Activated naive CD4-positive, alpha-beta T cell treated with anti-CD3 and anti-CD28 coated beads, Interleukin-2, amount 10 ng/mL, durations not matched to agents 7 days and 5 days (primary cell): ENCODE data around the gene DRD3.

Source experiments
- CTCF ChIA-PET: fragments of 350-600 bp; sonication (Branson Sonifier 250); formaldehyde crosslinking; loops from one replicate; lab custom pipeline; 2021; ENCODE audit warnings: antibody characterized with exemption; lab: Charles Lee
- DNase-seq: peaks from one replicate; pipeline ENCODE4 v3.0.0-alpha.2; 2020
- H3K27ac Mint-ChIP-seq: one replicate; pipeline ENCODE4 v1.8.0; 2021; ENCODE audit warnings: mild to moderate bottlenecking, moderate library complexity, mixed read lengths
- H3K27me3 Mint-ChIP-seq: one replicate; pipeline ENCODE4 v1.8.0; 2021; ENCODE audit warnings: mild to moderate bottlenecking, mixed read lengths
- H3K36me3 Mint-ChIP-seq: one replicate; pipeline ENCODE4 v1.8.0; 2021; ENCODE audit warnings: mixed read lengths
- H3K4me1 Mint-ChIP-seq: one replicate; pipeline ENCODE4 v1.8.0; 2021; ENCODE audit warnings: mixed read lengths
- H3K4me3 Mint-ChIP-seq: one replicate; pipeline ENCODE4 v1.8.0; 2021; ENCODE audit warnings: mild to moderate bottlenecking, moderate library complexity, mixed read lengths
- H3K9me3 Mint-ChIP-seq: one replicate; pipeline ENCODE4 v1.8.0; 2021; ENCODE audit warnings: mixed read lengths

The DRD3 gene

GRCh38 chr3:114168150-114168549 lies 10.7 kb downstream of the DRD3 start:
- H3K4me3 Mint-ChIP-seq = no peak overlapping the region
- H3K4me1 Mint-ChIP-seq = no peaks in the 10 kb centered on the region
- CTCF ChIA-PET = interaction anchor here (1.3 to 2.2 kb wide), 2 partner anchors 10 to 13 kb away, joined by 4 to 8 read pairs; no protein-coding TSS in a partner anchor
- no peak for DNase-seq
- no peak overlapping the region for H3K27ac Mint-ChIP-seq
- no peaks in the 10 kb centered on the region for H3K9me3 Mint-ChIP-seq
- no peaks in the 10 kb centered on the region for H3K27me3 Mint-ChIP-seq
- no peaks in the 10 kb centered on the region for H3K36me3 Mint-ChIP-seq

GRCh38 chr3:114157321-114157720 lies 21.5 kb downstream of the DRD3 start:
- Mint-ChIP-seq H3K4me3 (no peak overlapping the region), H3K9me3 (no peaks in the 10 kb centered on the region), H3K36me3 (no peaks in the 10 kb centered on the region), H3K27me3 (peaks cover 18% of the 10 kb centered on the region), H3K27ac (no peak overlapping the region), H3K4me1 (peaks cover 2% of the 10 kb centered on the region)
- CTCF ChIA-PET = interaction anchor here (1.9 kb wide), 1 partner anchor 10 kb away, joined by 8 read pairs; no protein-coding TSS in a partner anchor
- no peak for DNase-seq

DNA sequence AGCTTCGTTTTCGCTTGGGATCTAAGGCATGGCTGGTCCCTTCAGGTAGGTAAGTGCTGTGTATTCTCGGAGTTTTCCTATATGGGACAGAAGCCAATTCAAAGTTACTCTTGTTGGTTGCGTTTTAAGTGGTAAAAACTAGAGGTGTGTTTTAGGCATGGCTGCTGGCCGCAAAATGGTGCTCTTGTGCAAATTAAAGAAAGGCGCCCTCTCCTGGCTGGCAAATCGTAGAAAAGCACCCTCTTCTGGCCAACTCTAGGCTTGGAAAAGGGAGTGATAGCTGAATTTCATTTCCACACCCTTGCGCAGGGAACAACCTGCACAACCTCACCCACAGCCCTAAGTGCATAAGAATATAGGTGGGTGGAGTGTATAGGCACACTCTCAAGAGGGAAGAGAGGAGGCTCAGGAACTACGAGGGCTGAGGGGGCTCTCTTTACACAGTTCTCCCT lies 23.5 kb downstream of the DRD3 start:
- Mint-ChIP-seq H3K4me1 (peaks cover 5% of the 10 kb centered on the region), H3K4me3 (no peak overlapping the region), H3K27ac (no peak overlapping the region), H3K27me3 (peaks cover 18% of the 10 kb centered on the region), H3K36me3 (no peaks in the 10 kb centered on the region), H3K9me3 (no peaks in the 10 kb centered on the region)
- peak; percentile 36 for DNase-seq
- CTCF ChIA-PET = interaction anchor here (0.7 to 4.1 kb wide), 15 partner anchors 13 to 310 kb away, joined by 3 to 38 read pairs (median 3); no protein-coding TSS in a partner anchor

DNA sequence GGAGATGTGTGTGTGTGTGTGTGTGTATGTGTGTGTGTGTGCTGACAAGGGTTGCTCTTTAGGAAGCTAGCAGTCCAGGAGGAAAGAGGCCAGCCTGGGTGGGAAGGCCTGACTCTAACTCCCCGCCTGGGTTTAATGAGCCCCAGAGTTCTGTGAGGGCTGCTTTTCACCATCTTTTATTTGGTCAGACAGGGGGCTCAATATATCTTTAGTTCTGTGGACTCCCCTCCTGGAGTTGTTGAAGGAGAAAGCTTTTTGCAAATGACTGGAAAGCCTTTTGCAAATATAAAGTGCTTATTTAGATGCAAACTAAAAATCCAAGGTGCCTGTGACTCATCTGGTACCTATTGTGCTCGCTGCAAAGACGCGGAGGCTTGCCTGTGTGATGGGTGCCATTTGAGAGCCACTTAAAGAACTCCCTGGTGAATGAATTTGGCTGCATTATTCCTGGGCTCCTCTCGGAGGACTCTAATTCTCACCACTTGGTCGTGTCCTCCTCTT lies 24.5 kb downstream of the DRD3 start:
- no peak overlapping the region for H3K4me3 Mint-ChIP-seq
- H3K9me3 Mint-ChIP-seq = no peaks in the 10 kb centered on the region
- CTCF ChIA-PET = interaction anchor here (0.7 to 4.1 kb wide), 12 partner anchors 14 to 361 kb away, joined by 3 to 38 read pairs (median 4); no protein-coding TSS in a partner anchor
- no peak overlapping the region for H3K27ac Mint-ChIP-seq
- DNase-seq = no peak
- H3K36me3 Mint-ChIP-seq = no peaks in the 10 kb centered on the region
- peaks cover 5% of the 10 kb centered on the region for H3K4me1 Mint-ChIP-seq
- peaks cover 16% of the 10 kb centered on the region for H3K27me3 Mint-ChIP-seq

DNA sequence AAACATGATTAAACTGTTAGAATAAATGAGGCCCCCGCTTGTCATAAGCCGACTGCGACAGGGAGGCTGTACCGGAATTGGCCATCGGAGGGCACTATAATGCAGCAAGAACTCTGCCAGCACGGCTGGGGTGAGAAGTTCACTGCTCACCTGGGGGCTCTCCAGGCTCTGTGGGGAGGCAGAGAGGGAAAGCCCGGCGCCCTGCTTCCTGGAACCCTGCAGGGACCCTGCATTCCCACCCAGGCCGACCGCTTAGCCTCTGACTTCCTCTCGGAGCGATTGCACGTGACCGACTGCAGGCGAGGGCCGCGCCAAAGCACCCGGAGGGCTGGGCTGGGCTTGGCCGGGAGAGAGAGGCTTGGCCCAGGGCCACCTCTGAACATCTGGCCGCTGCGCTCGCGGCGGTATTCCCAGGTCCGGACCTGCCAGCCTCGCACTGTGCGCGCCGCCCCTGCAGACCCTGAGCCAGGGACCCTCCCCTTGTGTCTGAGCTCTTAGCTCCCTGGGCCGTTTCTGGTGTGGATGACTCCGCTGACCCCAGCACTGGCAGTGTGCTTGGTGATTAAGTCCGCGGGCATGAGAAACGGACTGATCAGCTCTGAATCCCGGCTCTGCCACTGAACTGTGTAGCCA lies 26.2 kb downstream of the DRD3 start:
- DNase-seq = peak; percentile 84
- CTCF ChIA-PET = interaction anchor here (0.7 to 4.1 kb wide), 13 partner anchors 8 to 752 kb away, joined by 3 to 38 read pairs (median 4); no protein-coding TSS in a partner anchor
- H3K4me1 Mint-ChIP-seq = peaks cover 5% of the 10 kb centered on the region
- peak overlapping the region; percentile 25 for H3K4me3 Mint-ChIP-seq
- H3K9me3 Mint-ChIP-seq = no peaks in the 10 kb centered on the region
- H3K36me3 Mint-ChIP-seq = no peaks in the 10 kb centered on the region
- H3K27me3 Mint-ChIP-seq = peaks cover 9% of the 10 kb centered on the region
- no peak overlapping the region for H3K27ac Mint-ChIP-seq

- H3K4me3 Mint-ChIP-seq = no peak overlapping the region
- no peaks in the 10 kb centered on the region for H3K36me3 Mint-ChIP-seq
- H3K9me3 Mint-ChIP-seq = no peaks in the 10 kb centered on the region
- no peaks in the 10 kb centered on the region for H3K27me3 Mint-ChIP-seq
- no peak for DNase-seq
- H3K27ac Mint-ChIP-seq = no peak overlapping the region
- H3K4me1 Mint-ChIP-seq = peaks cover 5% of the 10 kb centered on the region
- CTCF ChIA-PET = interaction anchor here (0.7 to 3.1 kb wide), 9 partner anchors 11 to 268 kb away, joined by 3 to 12 read pairs (median 4); no protein-coding TSS in a partner anchor
Observed at GRCh38 chr3:114151091-114151490, 27.8 kb downstream of the DRD3 start.

- peaks cover 3% of the 10 kb centered on the region for H3K4me1 Mint-ChIP-seq
- DNase-seq = no peak
- no peaks in the 10 kb centered on the region for H3K9me3 Mint-ChIP-seq
- no peaks in the 10 kb centered on the region for H3K27me3 Mint-ChIP-seq
- no peak overlapping the region for H3K27ac Mint-ChIP-seq
- CTCF ChIA-PET = no interaction called here
- H3K36me3 Mint-ChIP-seq = no peaks in the 10 kb centered on the region
- no peak overlapping the region for H3K4me3 Mint-ChIP-seq
Observed at GRCh38 chr3:114147251-114147650, 31.6 kb downstream of the DRD3 start.

GRCh38 chr3:114144909-114145688 lies 33.8 kb downstream of the DRD3 start:
- Mint-ChIP-seq H3K4me1 (no peaks in the 10 kb centered on the region), H3K36me3 (no peaks in the 10 kb centered on the region), H3K27me3 (no peaks in the 10 kb centered on the region), H3K27ac (no peak overlapping the region), H3K4me3 (no peak overlapping the region), H3K9me3 (no peaks in the 10 kb centered on the region)
- CTCF ChIA-PET = interaction anchor here (0.8 kb wide), 1 partner anchor 8 kb away, joined by 3 read pairs; no protein-coding TSS in a partner anchor
- no peak for DNase-seq

- no peaks in the 10 kb centered on the region for H3K36me3 Mint-ChIP-seq
- H3K4me1 Mint-ChIP-seq = no peaks in the 10 kb centered on the region
- no peak overlapping the region for H3K4me3 Mint-ChIP-seq
- H3K27ac Mint-ChIP-seq = no peak overlapping the region
- no peaks in the 10 kb centered on the region for H3K9me3 Mint-ChIP-seq
- H3K27me3 Mint-ChIP-seq = no peaks in the 10 kb centered on the region
- DNase-seq = no peak
- CTCF ChIA-PET = no interaction called here
Observed at GRCh38 chr3:114143817-114144216, 35.0 kb downstream of the DRD3 start.

GRCh38 chr3:114139836-114140235 lies 39.0 kb downstream of the DRD3 start:
- no peaks in the 10 kb centered on the region for H3K9me3 Mint-ChIP-seq
- CTCF ChIA-PET = interaction anchor here (1.3 kb wide), 1 partner anchor 11 kb away, joined by 3 read pairs; no protein-coding TSS in a partner anchor

DNA sequence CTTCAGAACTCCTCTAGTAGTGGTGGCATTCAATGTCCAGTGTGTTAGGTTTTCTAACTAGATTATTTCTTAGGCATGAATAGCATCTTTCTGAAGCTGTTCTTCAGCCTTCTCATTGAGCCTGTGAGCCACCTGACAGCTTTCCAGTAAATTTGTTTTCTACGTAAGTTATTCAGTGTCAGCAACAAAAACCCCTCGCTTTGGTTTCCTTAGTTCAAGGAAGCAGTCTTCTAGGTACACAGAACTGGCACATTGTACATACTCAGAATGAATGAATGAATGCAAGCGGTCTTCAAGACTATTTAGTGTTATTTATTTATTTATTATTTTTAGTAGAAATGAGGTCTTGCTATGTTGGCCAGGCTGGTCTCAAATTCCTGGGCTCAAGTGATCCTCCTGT lies 44.9 kb downstream of the DRD3 start:
- CTCF ChIA-PET = no interaction called here
- H3K4me3 Mint-ChIP-seq = no peak overlapping the region
- no peaks in the 10 kb centered on the region for H3K9me3 Mint-ChIP-seq
- DNase-seq = no peak
- H3K27ac Mint-ChIP-seq = no peak overlapping the region
- peaks cover 11% of the 10 kb centered on the region for H3K27me3 Mint-ChIP-seq
- H3K4me1 Mint-ChIP-seq = no peaks in the 10 kb centered on the region
- H3K36me3 Mint-ChIP-seq = no peaks in the 10 kb centered on the region

More at GRCh38 chr3:114139836-114140235, 39.0 kb downstream of the DRD3 start:
- Mint-ChIP-seq H3K4me3 (no peak overlapping the region), H3K27ac (no peak overlapping the region), H3K4me1 (no peaks in the 10 kb centered on the region), H3K27me3 (no peaks in the 10 kb centered on the region), H3K36me3 (no peaks in the 10 kb centered on the region)
- DNase-seq = no peak

- no peak for DNase-seq
- peaks cover 11% of the 10 kb centered on the region for H3K27me3 Mint-ChIP-seq
- H3K4me1 Mint-ChIP-seq = no peaks in the 10 kb centered on the region
- H3K4me3 Mint-ChIP-seq = no peak overlapping the region
- H3K9me3 Mint-ChIP-seq = no peaks in the 10 kb centered on the region
- CTCF ChIA-PET = no interaction called here
- no peaks in the 10 kb centered on the region for H3K36me3 Mint-ChIP-seq
- H3K27ac Mint-ChIP-seq = no peak overlapping the region
Observed at GRCh38 chr3:114132500-114132899, 46.4 kb downstream of the DRD3 start.

- CTCF ChIA-PET = no interaction called here
- no peaks in the 10 kb centered on the region for H3K9me3 Mint-ChIP-seq
- H3K36me3 Mint-ChIP-seq = no peaks in the 10 kb centered on the region
- H3K27me3 Mint-ChIP-seq = peaks cover 11% of the 10 kb centered on the region
- no peak overlapping the region for H3K27ac Mint-ChIP-seq
- H3K4me3 Mint-ChIP-seq = no peak overlapping the region
- no peaks in the 10 kb centered on the region for H3K4me1 Mint-ChIP-seq
- DNase-seq = no peak
Observed at GRCh38 chr3:114128826-114129225, 50.0 kb downstream of the DRD3 start.

GRCh38 chr3:114128231-114128630 lies 50.6 kb downstream of the DRD3 start:
- no peak for DNase-seq
- CTCF ChIA-PET = no interaction called here

More at GRCh38 chr3:114128231-114128630, 50.6 kb downstream of the DRD3 start:
- H3K4me3 Mint-ChIP-seq = no peak overlapping the region
- no peaks in the 10 kb centered on the region for H3K9me3 Mint-ChIP-seq
- H3K36me3 Mint-ChIP-seq = no peaks in the 10 kb centered on the region
- no peak overlapping the region for H3K27ac Mint-ChIP-seq
- no peaks in the 10 kb centered on the region for H3K4me1 Mint-ChIP-seq
- peaks cover 9% of the 10 kb centered on the region for H3K27me3 Mint-ChIP-seq
